ENCODE measurements around the gene EIF2B4.

Gene EIF2B4

GRCh38 chr2:27375513-27376099 is 5.5 kb upstream of the EIF2B4 start (continued):
- no peak for TF ChIP-seq ZNF274 (IDR thresholded peaks at IDR 0.05; ENCODE audit: low read length)
- TF ChIP-seq ZNF274 (tag by site-specific recombination; IDR thresholded peaks at IDR 0.05; ENCODE audit: borderline replicate concordance), result no peak
- TF ChIP-seq ZNF514 (tag by site-specific recombination; IDR thresholded peaks at IDR 0.05), result no peak
- no peak for TF ChIP-seq ZBTB17 (tag by site-specific recombination; IDR thresholded peaks at IDR 0.05)
- no peak for TF ChIP-seq ELK4 (IDR thresholded peaks at IDR 0.05; ENCODE audit: borderline replicate concordance, low read depth, low read length)
- TF ChIP-seq ZNF555 (tag by site-specific recombination; conservative IDR thresholded peaks at IDR 0.05), result no peak
- no peak for TF ChIP-seq ZSCAN18 (tag by site-specific recombination; IDR thresholded peaks at IDR 0.05)
- TF ChIP-seq BCL11B (tag by site-specific recombination; IDR thresholded peaks at IDR 0.05; ENCODE audit: low read depth), result no peak

- Histone ChIP-seq H3K4me1 (ENCODE audit: control insufficient read depth, insufficient read depth, low read length) (no peaks in the 10 kb centered on the region), H3K4me3 (ENCODE audit: low read depth, low read length) (no peak overlapping the region), H3K9me3 (ENCODE audit: control insufficient read depth, insufficient read depth, low read depth, low read length) (no peaks in the 10 kb centered on the region), H3K27ac (ENCODE audit: extremely low read depth, low read depth, low read length) (no peak overlapping the region), H3K36me3 (ENCODE audit: control insufficient read depth in 2 of 2, insufficient read depth in 1 of 2, low read length in 2 of 2) (peaks cover 27 to 70% of the 10 kb centered on the region in 2 experiments)
- TF ChIP-seq PATZ1 (tag by site-specific recombination; IDR thresholded peaks at IDR 0.05), result no peak
- TF ChIP-seq ZBTB8A (tag by site-specific recombination; IDR thresholded peaks at IDR 0.05), result no peak
- CTCF ChIA-PET, result interaction anchor here (0.6 kb wide), 1 partner anchor 82 kb away, joined by 3 read pairs; no protein-coding TSS in a partner anchor
- POLR2A ChIA-PET, result no interaction called here
These were observed 3.4 kb upstream of the EIF2B4 start for GRCh38 chr2:27373567-27373966.

- no peaks in the 10 kb centered on the region for H3K4me1 ChIP-seq (ENCODE audit: control insufficient read depth, insufficient read depth, low read length)
- H3K9me3 ChIP-seq (ENCODE audit: control insufficient read depth, insufficient read depth, low read depth, low read length), result no peaks in the 10 kb centered on the region
- H3K4me3 ChIP-seq (ENCODE audit: low read depth, low read length), result no peak overlapping the region
- ChIA-PET CTCF (interaction anchor here (0.5 kb wide), 1 partner anchor 126 kb away, joined by 3 read pairs; no protein-coding TSS in a partner anchor), POLR2A (interaction anchor here (1.1 kb wide), 1 partner anchor 56 kb away, joined by 3 read pairs; the partner anchor contains the start of gene NRBP1)
- TF ChIP-seq ZNF580 (tag by site-specific recombination; IDR thresholded peaks at IDR 0.05) (no peak), ZNF394 (tag by site-specific recombination; IDR thresholded peaks at IDR 0.05; ENCODE audit: borderline replicate concordance) (no peak), ZNF549 (tag by site-specific recombination; IDR thresholded peaks at IDR 0.05) (no peak), SCRT2 (tag by site-specific recombination; IDR thresholded peaks at IDR 0.05) (0 out of 2 replicates have a peak, but pooled peaks have one; percentile 10)
- peaks cover 27 to 70% of the 10 kb centered on the region in 2 experiments for H3K36me3 ChIP-seq (ENCODE audit: control insufficient read depth in 2 of 2, insufficient read depth in 1 of 2, low read length in 2 of 2)
- H3K27ac ChIP-seq (ENCODE audit: extremely low read depth, low read depth, low read length), result no peak overlapping the region
These were observed 2.8 kb upstream of the EIF2B4 start for GRCh38 chr2:27372937-27373336.

Measured in HEK293 (cell line).